WTC11 (cell line): ENCODE results near the gene LTBP1. TPM values are rescaled to one million over a fixed set of nuclear protein-coding genes. Genes with fewer than 3 reads are reported as not detected.

Experiments used
- ATAC-seq: fragments of 200-7000 bp; cut with Tn5 transposase; 2 replicates; pipeline ENCODE4 v1.10.0; 2021; ENCODE audit warnings: mild to moderate bottlenecking, moderate library complexity
- CTCF ChIA-PET: fragments of 300-600 bp; sonication (Branson Sonifier 250); formaldehyde crosslinking; loops from one replicate; lab custom pipeline; 2021; ENCODE audit warnings: antibody characterized with exemption; lab: Charles Lee
- POLR2A ChIA-PET: fragments of 350-600 bp; sonication (Branson Sonifier 250); formaldehyde crosslinking; loops from one replicate; lab custom pipeline; 2021; ENCODE audit warnings: antibody characterized with exemption; lab: Charles Lee
- DNase-seq: peaks from one replicate; pipeline ENCODE4 v3.0.0; 2021; ENCODE audit warnings: low spot score
- H3K27ac Mint-ChIP-seq: 2 replicates; pipeline ENCODE4 v1.8.0; 2021; ENCODE audit warnings: mixed read lengths
- H3K27me3 Mint-ChIP-seq: 2 replicates; pipeline ENCODE4 v1.8.0; 2021; ENCODE audit warnings: low read depth, mild to moderate bottlenecking, moderate library complexity, mixed read lengths
- H3K36me3 Mint-ChIP-seq: 2 replicates; pipeline ENCODE4 v1.8.0; 2021; ENCODE audit warnings: mixed read lengths
- H3K4me1 Mint-ChIP-seq: 2 replicates; pipeline ENCODE4 v1.8.0; 2022; ENCODE audit warnings: mixed read lengths
- H3K4me3 Mint-ChIP-seq: 2 replicates; pipeline ENCODE4 v1.8.0; 2021; ENCODE audit warnings: mild to moderate bottlenecking, moderate library complexity, mixed read lengths
- H3K9me3 Mint-ChIP-seq: 2 replicates; pipeline ENCODE4 v1.8.0; 2021; ENCODE audit warnings: mixed read lengths
- ATF6 ChIP-seq: sonication (generic); formaldehyde crosslinking; IDR thresholded peaks from 2 replicates; pipeline ENCODE4 v1.8.1; 2023; ENCODE audit warnings: mild to moderate bottlenecking, missing genetic modification reagents
- CTCF ChIP-seq: fragments of 200-600 bp; IDR thresholded peaks from 2 replicates; pipeline ENCODE4 v1.8.0; 2022; ENCODE audit warnings: antibody characterized with exemption
- E2F1 ChIP-seq: sonication (generic); formaldehyde crosslinking; IDR thresholded peaks from 2 replicates; pipeline ENCODE4 v1.8.0; 2022; ENCODE audit warnings: mild to moderate bottlenecking, missing genetic modification reagents
- ELF4 ChIP-seq: sonication (generic); formaldehyde crosslinking; IDR thresholded peaks from 2 replicates; pipeline ENCODE4 v1.8.1; 2022; ENCODE audit warnings: low read depth, mild to moderate bottlenecking, moderate library complexity, missing genetic modification reagents
- EMX1 ChIP-seq: fragments of 250-450 bp; sonication (Bioruptor Pico); IDR thresholded peaks from 2 replicates; pipeline ENCODE4 v1.8.0; 2021; ENCODE audit warnings: mild to moderate bottlenecking
- ETV6 ChIP-seq: sonication (generic); formaldehyde crosslinking; IDR thresholded peaks from 2 replicates; pipeline ENCODE4 v1.8.1; 2022; ENCODE audit warnings: mild to moderate bottlenecking, missing genetic modification reagents
- GABPB1 ChIP-seq: sonication (generic); formaldehyde crosslinking; IDR thresholded peaks from 2 replicates; pipeline ENCODE4 v1.8.1; 2023; ENCODE audit warnings: mild to moderate bottlenecking, missing genetic modification reagents
- JAZF1 ChIP-seq: fragments of 250-450 bp; sonication (Bioruptor Pico); IDR thresholded peaks from 2 replicates; pipeline ENCODE4 v1.9.0; 2021; ENCODE audit warnings: moderate library complexity, mild to moderate bottlenecking, inconsistent platforms
- JUN ChIP-seq: sonication (generic); formaldehyde crosslinking; IDR thresholded peaks from 2 replicates; pipeline ENCODE4 v1.8.0; 2023; ENCODE audit warnings: mild to moderate bottlenecking, missing genetic modification reagents
- MXD4 ChIP-seq: fragments of 250-450 bp; sonication (Bioruptor Pico); IDR thresholded peaks from 2 replicates; pipeline ENCODE4 v1.8.0; 2021; ENCODE audit warnings: mild to moderate bottlenecking, moderate library complexity, borderline replicate concordance
- MYBL2 ChIP-seq: sonication (generic); formaldehyde crosslinking; IDR thresholded peaks from 2 replicates; pipeline ENCODE4 v1.8.1; 2023; ENCODE audit warnings: mild to moderate bottlenecking, moderate library complexity, missing genetic modification reagents
- PRDM15 ChIP-seq: sonication (generic); formaldehyde crosslinking; IDR thresholded peaks from 2 replicates; pipeline ENCODE4 v1.8.0; 2022; ENCODE audit warnings: missing genetic modification reagents
- PREB ChIP-seq: sonication (generic); formaldehyde crosslinking; IDR thresholded peaks from 2 replicates; pipeline ENCODE4 v1.8.1; 2022; ENCODE audit warnings: mild to moderate bottlenecking, missing genetic modification reagents, moderate library complexity, borderline replicate concordance
- RELA ChIP-seq: sonication (generic); formaldehyde crosslinking; IDR thresholded peaks from 2 replicates; pipeline ENCODE4 v1.8.1; 2022; ENCODE audit warnings: missing genetic modification reagents, mild to moderate bottlenecking, borderline replicate concordance
- TEAD1 ChIP-seq: sonication (generic); formaldehyde crosslinking; IDR thresholded peaks from 2 replicates; pipeline ENCODE4 v1.8.0; 2022; ENCODE audit warnings: mild to moderate bottlenecking, missing genetic modification reagents
- TP53 ChIP-seq: sonication (generic); formaldehyde crosslinking; IDR thresholded peaks from 2 replicates; pipeline ENCODE4 v1.8.1; 2023; ENCODE audit warnings: mild to moderate bottlenecking, missing genetic modification reagents
- USF1 ChIP-seq: sonication (generic); formaldehyde crosslinking; IDR thresholded peaks from 2 replicates; pipeline ENCODE4 v1.8.0; 2022; ENCODE audit warnings: mild to moderate bottlenecking, missing genetic modification reagents
- USF2 ChIP-seq: sonication (generic); formaldehyde crosslinking; IDR thresholded peaks from 2 replicates; pipeline ENCODE4 v1.8.1; 2023; ENCODE audit warnings: mild to moderate bottlenecking, missing genetic modification reagents, moderate library complexity
- ZNF138 ChIP-seq: sonication (generic); formaldehyde crosslinking; conservative IDR thresholded peaks from 2 replicates; pipeline ENCODE4 v1.8.1; 2022; ENCODE audit warnings: mild to moderate bottlenecking, moderate library complexity, missing genetic modification reagents
- ZNF317 ChIP-seq: sonication (generic); formaldehyde crosslinking; IDR thresholded peaks from 2 replicates; pipeline ENCODE4 v1.8.1; 2023; ENCODE audit warnings: low read depth, mild to moderate bottlenecking, moderate library complexity, missing genetic modification reagents, borderline replicate concordance
- ZNF423 ChIP-seq: fragments of 250-450 bp; sonication (Bioruptor Pico); IDR thresholded peaks from 2 replicates; pipeline ENCODE4 v2.1.2; 2022; ENCODE audit warnings: mild to moderate bottlenecking, moderate library complexity
- ZNF425 ChIP-seq: fragments of 250-450 bp; sonication (Bioruptor Pico); conservative IDR thresholded peaks from 2 replicates; pipeline ENCODE4 v1.9.0; 2021; ENCODE audit warnings: mild to moderate bottlenecking
- ZNF671 ChIP-seq: fragments of 250-450 bp; sonication (Bioruptor Pico); IDR thresholded peaks from 2 replicates; pipeline ENCODE4 v1.8.0; 2021; ENCODE audit warnings: mild to moderate bottlenecking
- total RNA-seq: library from RNA; stranded (reverse); gene quantifications from 3 replicates; pipeline ENCODE4 v1.2.3, GENCODE V29; 2021

Gene LTBP1
- total RNA-seq, 1 experiment from 2014 or later, result 33.6 TPM

GRCh38 chr2:33375054-33375453, 428.3 kb downstream of the LTBP1 start:
- no peak for DNase-seq
- no peak overlapping the region for H3K4me3 Mint-ChIP-seq
- no peak for TF ChIP-seq TP53 (CRISPR knock-in tag)
- no peak for TF ChIP-seq ZNF317 (CRISPR knock-in tag)
- TF ChIP-seq TEAD1 (CRISPR knock-in tag), result no peak
- TF ChIP-seq MXD4 (CRISPR knock-in tag), result no peak
- no peak for TF ChIP-seq ETV6
- no peak for TF ChIP-seq ZNF423 (CRISPR knock-in tag)
- TF ChIP-seq ZNF138 (CRISPR knock-in tag), result no peak
- TF ChIP-seq PRDM15 (CRISPR knock-in tag), result no peak
- TF ChIP-seq CTCF, result no peak
- TF ChIP-seq PREB (CRISPR knock-in tag), result no peak
- TF ChIP-seq ZNF671, result no peak
- no peak for TF ChIP-seq USF1 (CRISPR knock-in tag)
- TF ChIP-seq USF2, result no peak
- H3K36me3 Mint-ChIP-seq, result no peaks in the 10 kb centered on the region
- no peaks in the 10 kb centered on the region for H3K9me3 Mint-ChIP-seq
- no peak overlapping the region for H3K27ac Mint-ChIP-seq
- H3K27me3 Mint-ChIP-seq, result no peaks in the 10 kb centered on the region
- peaks cover 21% of the 10 kb centered on the region for H3K4me1 Mint-ChIP-seq
- POLR2A ChIA-PET, result no interaction called here
- no peak for ATAC-seq
- CTCF ChIA-PET, result interaction anchor here (0.5 kb wide), 1 partner anchor 962 kb away, joined by 3 read pairs; no protein-coding TSS in a partner anchor

GRCh38 chr2:33377048-33377447, 430.3 kb downstream of the LTBP1 start:
- DNase-seq (no peak), ATAC-seq (no peak)
- H3K9me3 Mint-ChIP-seq, result no peaks in the 10 kb centered on the region
- H3K36me3 Mint-ChIP-seq, result no peaks in the 10 kb centered on the region
- peaks cover 18% of the 10 kb centered on the region for H3K4me1 Mint-ChIP-seq
- CTCF ChIA-PET, result interaction anchor here (1.0 kb wide), 1 partner anchor 19 kb away, joined by 5 read pairs; no protein-coding TSS in a partner anchor
- POLR2A ChIA-PET, result no interaction called here
- H3K4me3 Mint-ChIP-seq, result no peak overlapping the region
- no peaks in the 10 kb centered on the region for H3K27me3 Mint-ChIP-seq
- no peak overlapping the region for H3K27ac Mint-ChIP-seq
- TF ChIP-seq JAZF1 (no peak), E2F1 (CRISPR knock-in tag) (no peak), GABPB1 (CRISPR knock-in tag) (no peak), RELA (no peak), MXD4 (CRISPR knock-in tag) (no peak), JUN (CRISPR knock-in tag) (no peak), ELF4 (no peak), ZNF425 (CRISPR knock-in tag) (no peak), TEAD1 (CRISPR knock-in tag) (no peak), EMX1 (CRISPR knock-in tag) (no peak), ATF6 (CRISPR knock-in tag) (no peak), MYBL2 (CRISPR knock-in tag) (no peak)
